OCI-LY7 (cell line): ENCODE results near the gene ZFP69B. TPM values are rescaled to one million over a fixed set of nuclear protein-coding genes. Genes with fewer than 3 reads are reported as not detected.

ENCODE experiments used
- BruUV-seq: library from RNA; stranded (reverse); fragments of 400-500 nt; replicated peaks from 2 replicates; lab custom pipeline; 2021; lab: Mats Ljungman, UMichigan
- CTCF ChIA-PET: fragments of 300-600 bp; sonication (Branson Sonifier 250); formaldehyde crosslinking; loops from one replicate; lab custom pipeline; 2022; ENCODE audit warnings: antibody characterized with exemption; ENCODE audit not compliant: unreplicated experiment; lab: Charles Lee
- POLR2A ChIA-PET: fragments of 300-600 bp; sonication (Branson Sonifier 250); formaldehyde crosslinking; loops from one replicate; lab custom pipeline; 2022; ENCODE audit warnings: antibody characterized with exemption; lab: Charles Lee
- DNase-seq: peaks from one replicate; pipeline ENCODE4 v3.0.0-alpha.2; 2015; ENCODE audit warnings: low spot score
- H2AFZ ChIP-seq: fragments of 200-600 bp; sonication (generic), shearing (Covaris generic); 2 replicates; pipeline ENCODE4 v1.6.1; 2014; ENCODE audit warnings: mild to moderate bottlenecking, antibody characterized with exemption, low read length, moderate library complexity
- H3K27ac ChIP-seq: fragments of 200-600 bp; sonication (generic); 2 replicates; pipeline ENCODE4 v1.5.1; 2014; ENCODE audit warnings: mixed run types, low read depth, mild to moderate bottlenecking, moderate library complexity, low read length, inconsistent platforms; ENCODE audit not compliant: poor library complexity, severe bottlenecking
- H3K36me3 ChIP-seq: fragments of 200-600 bp; sonication (generic); 2 replicates; pipeline ENCODE4 v1.6.1; 2014; ENCODE audit warnings: mild to moderate bottlenecking, antibody characterized with exemption, low read length, moderate library complexity, mixed read lengths; ENCODE audit not compliant: insufficient read depth
- H3K4me1 ChIP-seq: fragments of 200-600 bp; sonication (generic); 2 replicates; pipeline ENCODE4 v1.5.1; 2014; ENCODE audit warnings: mild to moderate bottlenecking, low read length; ENCODE audit not compliant: insufficient read depth, poor library complexity, severe bottlenecking
- H3K4me2 ChIP-seq: fragments of 200-600 bp; sonication (generic); 2 replicates; pipeline ENCODE4 v1.6.1; 2014; ENCODE audit warnings: mild to moderate bottlenecking, low read length
- H3K4me3 ChIP-seq: fragments of 200-600 bp; sonication (generic); 2 replicates; pipeline ENCODE4 v1.5.1; 2014; ENCODE audit warnings: mild to moderate bottlenecking, low read depth, low read length; ENCODE audit not compliant: poor library complexity, severe bottlenecking
- H3K79me2 ChIP-seq: fragments of 200-600 bp; sonication (generic); 2 replicates; pipeline ENCODE4 v1.6.1; 2016; ENCODE audit warnings: low read depth, mild to moderate bottlenecking, low read length, moderate library complexity, mixed read lengths; ENCODE audit not compliant: insufficient read depth
- H3K9me2 ChIP-seq: fragments of 200-600 bp; sonication (generic); 2 replicates; pipeline ENCODE4 v1.6.1; 2016; ENCODE audit warnings: mild to moderate bottlenecking, low read length, mixed read lengths; ENCODE audit not compliant: insufficient read depth
- H3K9me3 ChIP-seq: fragments of 200-600 bp; sonication (generic); 2 replicates; pipeline ENCODE4 v1.6.1; 2014; ENCODE audit warnings: mild to moderate bottlenecking, mixed run types, low read length, mixed read lengths
- H4K20me1 ChIP-seq: fragments of 200-600 bp; sonication (generic); 2 replicates; pipeline ENCODE4 v1.6.1; 2014; ENCODE audit warnings: mild to moderate bottlenecking, antibody characterized with exemption, low read length, moderate library complexity, mixed read lengths; ENCODE audit not compliant: insufficient read depth
- EZH2phosphoT487 ChIP-seq: fragments of 200-600 bp; sonication (generic); IDR thresholded peaks from 2 replicates; pipeline ENCODE4 v1.6.1; 2018; ENCODE audit warnings: low read depth, borderline replicate concordance, mild to moderate bottlenecking, mixed run types, antibody characterized with exemption, low read length, moderate library complexity, mixed read lengths
- intact Hi-C: fragments of 100-400 bp; cut with micrococcal nuclease; formaldehyde crosslinking; loops from one replicate; pipeline ENCODE4 v1.10.0; 2022; ENCODE audit not compliant: unreplicated experiment
- total RNA-seq, 2 experiments: library from RNA; depleted of rRNA in 1 of 2; stranded (reverse); fragments of >200 nt in 1 of 2; shearing (Covaris generic) in 1 of 2; gene quantifications; 2 replicates each; pipeline ENCODE4 v1.2.3, GENCODE V29; 2014 to 2022
- TF ChIP-seq, protein P1 (sequence below): fragments of 200-600 bp; sonication (generic); conservative IDR thresholded peaks from 2 replicates; pipeline ENCODE4 v1.5.1; 2014; ENCODE audit warnings: mild to moderate bottlenecking, antibody characterized with exemption, low read length, moderate library complexity, mixed read lengths

The ZFP69B gene
- total RNA-seq, 2 experiments from 2014 or later = 12.7 to 26.8 TPM

GRCh38 chr1:40469327-40469726, 19.1 kb downstream of the ZFP69B start:
- TF ChIP-seq, protein P1, sequence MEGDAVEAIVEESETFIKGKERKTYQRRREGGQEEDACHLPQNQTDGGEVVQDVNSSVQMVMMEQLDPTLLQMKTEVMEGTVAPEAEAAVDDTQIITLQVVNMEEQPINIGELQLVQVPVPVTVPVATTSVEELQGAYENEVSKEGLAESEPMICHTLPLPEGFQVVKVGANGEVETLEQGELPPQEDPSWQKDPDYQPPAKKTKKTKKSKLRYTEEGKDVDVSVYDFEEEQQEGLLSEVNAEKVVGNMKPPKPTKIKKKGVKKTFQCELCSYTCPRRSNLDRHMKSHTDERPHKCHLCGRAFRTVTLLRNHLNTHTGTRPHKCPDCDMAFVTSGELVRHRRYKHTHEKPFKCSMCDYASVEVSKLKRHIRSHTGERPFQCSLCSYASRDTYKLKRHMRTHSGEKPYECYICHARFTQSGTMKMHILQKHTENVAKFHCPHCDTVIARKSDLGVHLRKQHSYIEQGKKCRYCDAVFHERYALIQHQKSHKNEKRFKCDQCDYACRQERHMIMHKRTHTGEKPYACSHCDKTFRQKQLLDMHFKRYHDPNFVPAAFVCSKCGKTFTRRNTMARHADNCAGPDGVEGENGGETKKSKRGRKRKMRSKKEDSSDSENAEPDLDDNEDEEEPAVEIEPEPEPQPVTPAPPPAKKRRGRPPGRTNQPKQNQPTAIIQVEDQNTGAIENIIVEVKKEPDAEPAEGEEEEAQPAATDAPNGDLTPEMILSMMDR = no peak
- TF ChIP-seq EZH2phosphoT487 = no peak
- Histone ChIP-seq H4K20me1 (no peaks in the 10 kb centered on the region), H3K36me3 (peaks cover 41% of the 10 kb centered on the region), H3K9me3 (peaks cover 34% of the 10 kb centered on the region), H3K27ac (no peak overlapping the region), H2AFZ (no peak overlapping the region), H3K4me1 (no peaks in the 10 kb centered on the region), H3K4me3 (no peak overlapping the region), H3K9me2 (no peaks in the 10 kb centered on the region), H3K79me2 (no peaks in the 10 kb centered on the region), H3K4me2 (no peak overlapping the region)
- intact Hi-C loops = no loop called here
- no peak for DNase-seq
- CTCF ChIA-PET = no interaction called here
- BruUV-seq = no TSS peak
- POLR2A ChIA-PET = interaction anchor here (0.7 kb wide), 1 partner anchor 735 kb away, joined by 3 read pairs; no protein-coding TSS in a partner anchor

GRCh38 chr1:40475268-40475667, 25.0 kb downstream of the ZFP69B start:
- Histone ChIP-seq H3K4me2 (no peak overlapping the region), H3K9me2 (no peaks in the 10 kb centered on the region), H3K4me3 (no peak overlapping the region), H3K36me3 (no peaks in the 10 kb centered on the region), H3K27ac (no peak overlapping the region), H3K4me1 (peaks cover 17% of the 10 kb centered on the region), H4K20me1 (no peaks in the 10 kb centered on the region), H2AFZ (no peak overlapping the region), H3K9me3 (peaks cover 15% of the 10 kb centered on the region), H3K79me2 (no peaks in the 10 kb centered on the region)
- BruUV-seq = no TSS peak
- no peak for DNase-seq
- intact Hi-C loops = no loop called here
- POLR2A ChIA-PET = no interaction called here
- CTCF ChIA-PET = no interaction called here
- TF ChIP-seq EZH2phosphoT487 = no peak
- TF ChIP-seq, protein P1 = no peak

GRCh38 chr1:40476924-40477677, 26.8 kb downstream of the ZFP69B start, which contains the start of gene ZFP69:
TSS of gene ZFP69 (plus strand) at chr1:40477290. CDS start at chr1:40479362, 2,072 bp downstream.
- no peaks in the 10 kb centered on the region for H3K79me2 ChIP-seq
- peak within 1 kb of the TSS; percentile 41 for H3K27ac ChIP-seq
- intact Hi-C loops = no loop called here
- ChIA-PET CTCF (no interaction called here), POLR2A (interaction anchor here (0.5 to 1.4 kb wide), 7 partner anchors 11 to 402 kb away, joined by 3 to 6 read pairs (median 4); partner anchors contain the start of gene ZNF684)
- TF ChIP-seq, protein P1 = no peak; the same call in 1 of the 2 replicates
- no peak for TF ChIP-seq EZH2phosphoT487
- H4K20me1 ChIP-seq = no peaks in the 10 kb centered on the region
- peak within 1 kb of the TSS; percentile 92 for H3K4me2 ChIP-seq
- peak within 1 kb of the TSS; percentile 77 for H3K4me3 ChIP-seq
- no peaks in the 10 kb centered on the region for H3K9me2 ChIP-seq
- BruUV-seq = no TSS peak
- H2AFZ ChIP-seq = peak within 1 kb of the TSS; percentile 91
- H3K4me1 ChIP-seq = peaks cover 17% of the 10 kb centered on the region
- H3K9me3 ChIP-seq = peaks cover 15% of the 10 kb centered on the region
- peaks cover 9% of the 10 kb centered on the region for H3K36me3 ChIP-seq
- DNase-seq = peak; percentile 86
